ENCODE measurements around the gene SOBP.

- TF ChIP-seq POLR2A (IDR thresholded peaks at IDR 0.05; ENCODE audit: low read depth, low read length) (no peak), CTCF (IDR thresholded peaks at IDR 0.05; ENCODE audit: extremely low read depth in 1 of 2, insufficient read depth in 1 of 2, low read depth in 1 of 2, low read length in 2 of 2) (no peak)
Observed at GRCh38 chr6:107642861-107643328, 153.0 kb downstream of the SOBP start.
